NCI-H128 (cell line): ENCODE data around the gene TFDP1.

Experiments used
- DNase-seq: peaks from one replicate; lab custom pipeline; 2025; ENCODE audit not compliant: unreplicated experiment; lab: John Stamatoyannopoulos, UW

TFDP1 gene

GRCh38 chr13:113660066-113660465 lies 75.5 kb downstream of the TFDP1 start:
- DNase-seq = no peak

- no peak for DNase-seq
Measured at GRCh38 chr13:113661509-113661908, 77.0 kb downstream of the TFDP1 start.

DNA sequence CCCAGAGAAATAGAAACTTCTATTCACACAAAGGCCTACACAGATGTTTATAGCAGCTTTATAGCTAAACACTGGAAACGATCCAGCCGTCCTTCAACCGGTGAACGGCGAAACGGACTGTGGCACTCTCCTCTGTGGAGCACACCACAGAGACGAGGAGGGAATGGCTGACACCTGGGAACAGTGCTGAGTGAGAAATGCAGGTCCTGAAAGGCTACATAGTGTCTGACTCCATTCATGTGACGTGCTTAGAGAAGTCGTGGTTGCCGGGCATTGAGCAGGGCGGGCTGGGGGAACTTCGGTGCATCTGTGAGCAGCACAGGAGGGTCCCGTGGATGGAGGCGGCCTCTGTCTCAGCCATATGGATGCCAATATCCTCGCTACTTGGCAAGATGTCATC lies 79.4 kb downstream of the TFDP1 start:
- DNase-seq = no peak

GRCh38 chr13:113664751-113665596 lies 80.4 kb downstream of the TFDP1 start:
- no peak for DNase-seq

DNA sequence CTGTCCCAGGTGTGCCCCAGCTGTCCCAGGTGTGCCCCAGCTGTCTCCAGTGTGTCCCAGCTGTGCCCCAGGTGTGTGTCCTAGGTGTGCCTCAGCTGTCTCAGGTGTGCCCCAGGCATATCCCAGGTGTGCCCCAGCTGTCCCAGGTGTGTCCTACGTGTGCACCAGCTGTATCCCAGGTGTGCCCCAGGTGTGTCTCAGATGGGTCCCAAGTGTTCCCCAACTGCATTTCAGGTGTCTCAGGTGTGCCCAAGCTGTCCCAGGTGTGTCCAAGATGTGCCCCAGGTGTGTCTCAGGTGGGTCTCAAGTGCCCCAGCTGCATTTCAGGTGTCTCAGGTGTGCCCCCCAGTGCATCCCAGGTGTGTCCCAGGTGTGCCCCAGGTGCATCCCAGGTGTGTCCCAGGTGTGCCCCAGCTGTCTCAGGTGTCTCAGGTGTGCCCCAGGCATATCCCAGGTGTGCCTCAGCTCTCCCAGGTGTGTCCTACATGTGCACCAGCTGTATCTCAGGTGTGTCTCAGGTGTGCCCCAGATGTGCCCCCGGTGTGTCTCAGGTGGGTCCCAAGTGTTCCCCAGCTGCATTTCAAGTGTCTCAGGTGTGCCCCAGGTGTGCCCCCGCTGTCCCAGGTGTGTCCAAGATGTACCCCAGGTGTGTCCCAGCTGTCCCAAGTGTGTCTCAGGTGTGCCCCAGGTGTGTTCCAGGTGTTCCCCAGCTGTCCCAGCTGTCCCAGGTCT lies 81.2 kb downstream of the TFDP1 start:
- DNase-seq = no peak

- no peak for DNase-seq
Measured at GRCh38 chr13:113666329-113666670, 81.7 kb downstream of the TFDP1 start.

DNA sequence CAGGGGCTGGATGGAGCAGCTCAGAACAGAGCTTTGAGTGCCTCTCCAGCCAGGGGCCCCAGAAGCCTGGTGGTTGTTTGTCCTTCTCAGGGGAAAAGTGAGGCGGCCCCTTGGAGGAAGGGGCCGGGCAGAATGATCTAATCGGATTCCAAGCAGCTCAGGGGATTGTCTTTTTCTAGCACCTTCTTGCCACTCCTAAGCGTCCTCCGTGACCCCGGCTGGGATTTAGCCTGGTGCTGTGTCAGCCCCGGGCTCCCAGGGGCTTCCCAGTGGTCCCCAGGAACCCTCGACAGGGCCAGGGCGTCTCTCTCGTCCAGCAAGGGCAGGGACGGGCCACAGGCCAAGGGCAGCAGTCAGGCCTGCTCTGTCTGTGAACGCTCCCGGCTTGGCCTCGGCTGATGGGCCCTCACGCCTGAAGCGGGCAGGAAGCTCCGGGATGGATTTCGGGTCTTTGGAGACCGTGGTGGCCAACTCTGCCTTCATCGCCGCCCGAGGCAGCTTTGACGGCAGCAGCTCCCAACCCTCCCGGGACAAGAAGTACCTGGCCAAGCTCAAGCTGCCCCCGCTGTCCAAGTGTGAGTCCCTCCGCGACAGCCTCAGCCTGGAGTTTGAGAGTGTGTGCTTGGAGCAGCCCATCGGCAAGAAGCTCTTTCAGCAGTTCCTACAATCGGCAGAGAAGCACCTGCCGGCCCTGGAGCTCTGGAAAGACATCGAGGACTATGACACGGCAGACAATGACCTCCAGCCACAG lies 82.6 kb downstream of the TFDP1 start, which contains the start of gene GRK1:
GRK1 (plus strand) TSS at position 269 of the 751 bp plus-strand sequence; CDS start at position 437, 168 bp downstream.
- no peak for DNase-seq

- no peak for DNase-seq
Measured at GRCh38 chr13:113667771-113668490, 83.4 kb downstream of the TFDP1 start.

DNA sequence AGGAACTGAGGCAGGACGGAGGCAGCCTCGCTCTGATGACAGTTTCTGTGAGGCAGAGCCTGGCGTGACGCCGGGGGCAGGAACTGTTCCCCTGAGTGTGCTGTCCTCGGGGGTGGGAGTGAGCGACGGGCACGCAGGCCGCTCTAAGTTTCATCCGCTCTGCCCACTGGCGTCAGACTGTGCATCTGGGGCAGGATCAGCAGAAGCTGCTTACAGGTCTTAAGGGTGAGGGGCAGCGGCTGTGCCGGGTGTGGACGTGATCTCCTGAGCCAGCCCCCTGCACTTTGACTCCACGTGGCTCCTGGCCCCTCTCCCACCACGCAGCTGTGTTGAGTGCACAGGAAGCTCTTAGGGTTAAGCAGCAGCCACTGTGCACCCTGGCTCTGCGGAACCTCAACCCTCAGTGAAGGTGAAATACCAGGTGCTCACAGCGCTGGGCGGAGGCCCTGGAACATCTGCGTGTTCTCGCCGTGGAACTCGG lies 84.0 kb downstream of the TFDP1 start:
- DNase-seq = no peak

- DNase-seq = no peak
Measured at GRCh38 chr13:113669231-113669754, 84.7 kb downstream of the TFDP1 start.

GRCh38 chr13:113669755-113670341 lies 85.3 kb downstream of the TFDP1 start:
- DNase-seq = no peak

- no peak for DNase-seq
Measured at GRCh38 chr13:113670541-113670940, 86.0 kb downstream of the TFDP1 start.

- no peak for DNase-seq
Measured at GRCh38 chr13:113671066-113672001, 86.8 kb downstream of the TFDP1 start.

DNA sequence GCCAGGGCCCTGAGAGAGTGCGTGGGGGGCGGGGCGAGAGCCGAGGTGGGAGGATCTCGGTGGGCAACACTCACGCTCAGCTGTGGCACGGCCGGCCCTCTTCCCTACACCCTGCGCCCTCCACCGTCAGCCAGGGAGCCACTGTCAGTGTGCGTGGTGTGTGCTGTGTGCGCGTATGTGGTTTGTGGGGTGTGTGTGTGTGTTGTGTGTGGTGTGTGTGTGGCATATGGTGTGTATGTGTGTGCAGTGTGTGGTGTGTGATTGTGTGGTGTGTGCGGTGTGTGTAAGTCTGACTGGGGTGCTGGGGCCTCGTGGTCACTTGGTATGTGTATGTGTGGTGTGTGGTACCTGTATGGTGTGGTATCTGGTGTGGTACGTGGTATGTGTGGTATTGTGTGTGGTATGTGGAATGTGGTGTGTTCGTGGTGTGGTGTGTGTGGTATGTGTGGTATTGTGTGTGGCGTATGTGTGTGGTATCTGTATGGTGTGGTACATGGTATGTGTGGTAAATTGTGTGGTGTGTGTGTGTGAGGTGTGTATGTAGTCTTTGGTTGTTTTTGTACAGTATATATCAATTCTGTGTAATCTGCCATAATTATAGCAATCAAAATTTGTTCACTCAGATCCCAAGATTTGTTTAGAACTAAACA lies 87.6 kb downstream of the TFDP1 start:
- no peak for DNase-seq
